ENCODE data around the gene PALM3.

DNA sequence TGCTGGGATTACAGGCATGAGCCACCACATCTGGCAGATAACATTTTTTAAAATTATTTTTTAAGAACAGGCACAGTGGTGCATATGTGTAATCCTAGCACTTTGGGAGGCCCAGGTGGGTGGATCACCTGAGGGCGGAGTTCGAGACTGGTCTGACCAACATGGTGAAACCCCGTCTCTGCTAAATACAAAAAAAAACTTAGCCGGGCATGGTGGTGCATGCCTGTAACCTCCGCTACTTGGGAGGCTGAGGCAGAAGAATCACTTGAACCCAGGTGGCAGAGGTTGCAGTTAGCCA lies 631 bp upstream of the PALM3 start:
- TF ChIP-seq, protein P1, sequence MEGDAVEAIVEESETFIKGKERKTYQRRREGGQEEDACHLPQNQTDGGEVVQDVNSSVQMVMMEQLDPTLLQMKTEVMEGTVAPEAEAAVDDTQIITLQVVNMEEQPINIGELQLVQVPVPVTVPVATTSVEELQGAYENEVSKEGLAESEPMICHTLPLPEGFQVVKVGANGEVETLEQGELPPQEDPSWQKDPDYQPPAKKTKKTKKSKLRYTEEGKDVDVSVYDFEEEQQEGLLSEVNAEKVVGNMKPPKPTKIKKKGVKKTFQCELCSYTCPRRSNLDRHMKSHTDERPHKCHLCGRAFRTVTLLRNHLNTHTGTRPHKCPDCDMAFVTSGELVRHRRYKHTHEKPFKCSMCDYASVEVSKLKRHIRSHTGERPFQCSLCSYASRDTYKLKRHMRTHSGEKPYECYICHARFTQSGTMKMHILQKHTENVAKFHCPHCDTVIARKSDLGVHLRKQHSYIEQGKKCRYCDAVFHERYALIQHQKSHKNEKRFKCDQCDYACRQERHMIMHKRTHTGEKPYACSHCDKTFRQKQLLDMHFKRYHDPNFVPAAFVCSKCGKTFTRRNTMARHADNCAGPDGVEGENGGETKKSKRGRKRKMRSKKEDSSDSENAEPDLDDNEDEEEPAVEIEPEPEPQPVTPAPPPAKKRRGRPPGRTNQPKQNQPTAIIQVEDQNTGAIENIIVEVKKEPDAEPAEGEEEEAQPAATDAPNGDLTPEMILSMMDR (IDR thresholded peaks at IDR 0.05), result no peak
- TF ChIP-seq, protein P2, sequence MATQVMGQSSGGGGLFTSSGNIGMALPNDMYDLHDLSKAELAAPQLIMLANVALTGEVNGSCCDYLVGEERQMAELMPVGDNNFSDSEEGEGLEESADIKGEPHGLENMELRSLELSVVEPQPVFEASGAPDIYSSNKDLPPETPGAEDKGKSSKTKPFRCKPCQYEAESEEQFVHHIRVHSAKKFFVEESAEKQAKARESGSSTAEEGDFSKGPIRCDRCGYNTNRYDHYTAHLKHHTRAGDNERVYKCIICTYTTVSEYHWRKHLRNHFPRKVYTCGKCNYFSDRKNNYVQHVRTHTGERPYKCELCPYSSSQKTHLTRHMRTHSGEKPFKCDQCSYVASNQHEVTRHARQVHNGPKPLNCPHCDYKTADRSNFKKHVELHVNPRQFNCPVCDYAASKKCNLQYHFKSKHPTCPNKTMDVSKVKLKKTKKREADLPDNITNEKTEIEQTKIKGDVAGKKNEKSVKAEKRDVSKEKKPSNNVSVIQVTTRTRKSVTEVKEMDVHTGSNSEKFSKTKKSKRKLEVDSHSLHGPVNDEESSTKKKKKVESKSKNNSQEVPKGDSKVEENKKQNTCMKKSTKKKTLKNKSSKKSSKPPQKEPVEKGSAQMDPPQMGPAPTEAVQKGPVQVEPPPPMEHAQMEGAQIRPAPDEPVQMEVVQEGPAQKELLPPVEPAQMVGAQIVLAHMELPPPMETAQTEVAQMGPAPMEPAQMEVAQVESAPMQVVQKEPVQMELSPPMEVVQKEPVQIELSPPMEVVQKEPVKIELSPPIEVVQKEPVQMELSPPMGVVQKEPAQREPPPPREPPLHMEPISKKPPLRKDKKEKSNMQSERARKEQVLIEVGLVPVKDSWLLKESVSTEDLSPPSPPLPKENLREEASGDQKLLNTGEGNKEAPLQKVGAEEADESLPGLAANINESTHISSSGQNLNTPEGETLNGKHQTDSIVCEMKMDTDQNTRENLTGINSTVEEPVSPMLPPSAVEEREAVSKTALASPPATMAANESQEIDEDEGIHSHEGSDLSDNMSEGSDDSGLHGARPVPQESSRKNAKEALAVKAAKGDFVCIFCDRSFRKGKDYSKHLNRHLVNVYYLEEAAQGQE (IDR thresholded peaks at IDR 0.05; ENCODE audit: insufficient read depth in 1 of 2, low read depth in 2 of 2, low read length in 1 of 2), result no peak
- TF ChIP-seq TCF7L2 (IDR thresholded peaks at IDR 0.05; ENCODE audit: low read depth, low read length), result no peak

Data from Panc1 (cell line).